Lower leg skin (tissue), 4 donors: ENCODE results near the gene LNP1. TPM values are rescaled to one million over a fixed set of nuclear protein-coding genes. Genes with fewer than 3 reads are reported as not detected.

Experiments used
- DNase-seq, 2 donors: peaks; one replicate each; pipeline ENCODE4 v3.0.0-alpha.2; 2019; ENCODE audit warnings: low spot score in 2 of 2
- H3K4me3 ChIP-seq: fragments of 200-600 bp; sonication (generic); 2 replicates; pipeline ENCODE4 v1.5.1; 2017; ENCODE audit warnings: mild to moderate bottlenecking, low read depth; ENCODE audit not compliant: poor library complexity, severe bottlenecking
- POLR2A ChIP-seq, 2 donors: fragments of 450-650 bp; IDR thresholded peaks; one replicate each; pipeline ENCODE4 v1.6.1; 2016 to 2017; ENCODE audit warnings: antibody characterized with exemption in 2 of 2, mild to moderate bottlenecking in 1 of 2, moderate library complexity in 1 of 2
- WGBS, 2 donors: methylation state at CpG; one replicate each; pipeline ENCODE4 v1.1.5; 2018; 5-methylcytosine and 5-hydroxymethylcytosine counted together
- intact Hi-C: fragments of 100-400 bp; cut with DNase I; formaldehyde crosslinking; loops from one replicate; pipeline ENCODE4 v1.15.0; 2023; ENCODE audit warnings: low total_unique reads
- total RNA-seq, 4 donors: library from RNA; depleted of rRNA; stranded (reverse); fragments of >200 nt; gene quantifications; one replicate each; pipeline ENCODE4 v1.1.0, GENCODE V29; 2016
- TF ChIP-seq, protein P1 (sequence below), 3 donors: fragments of 450-650 bp; IDR thresholded peaks; one replicate each; pipeline ENCODE4 v1.5.1; 2016; ENCODE audit warnings: antibody characterized with exemption in 3 of 3, mild to moderate bottlenecking in 3 of 3, moderate library complexity in 2 of 3

LNP1 gene
- total RNA-seq, 4 donors from 2014 or later: 0.19 to 1.7 (median 0.85) TPM

DNA sequence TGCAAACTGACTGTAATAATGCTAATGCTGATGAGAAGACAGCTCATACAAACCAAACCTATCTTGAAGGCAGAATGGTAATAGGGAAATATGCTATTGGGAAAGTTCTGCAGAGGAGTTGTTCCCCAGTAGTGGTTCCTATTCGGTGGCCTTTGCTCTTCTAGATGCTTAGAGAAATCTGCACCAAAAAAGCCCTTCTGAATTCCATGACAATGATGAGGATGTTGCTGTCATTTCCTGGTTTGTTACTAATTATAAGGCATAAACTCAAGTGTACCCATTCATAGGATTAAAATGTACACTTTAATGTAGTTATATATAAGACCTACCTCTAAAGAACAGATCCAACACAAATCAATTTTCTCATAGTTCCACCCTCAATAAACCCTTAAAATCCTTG is 30.6 kb upstream of the LNP1 start:
- DNase-seq: no peak
- H3K4me3 ChIP-seq: no peak overlapping the region
- intact Hi-C loops: no loop called here
- 75 to 88% methylated on average over 1 of the region's 1 CpG for WGBS, 2 donors
- no peak for TF ChIP-seq POLR2A (IDR thresholded peaks at IDR 0.05)
- TF ChIP-seq, protein P1, sequence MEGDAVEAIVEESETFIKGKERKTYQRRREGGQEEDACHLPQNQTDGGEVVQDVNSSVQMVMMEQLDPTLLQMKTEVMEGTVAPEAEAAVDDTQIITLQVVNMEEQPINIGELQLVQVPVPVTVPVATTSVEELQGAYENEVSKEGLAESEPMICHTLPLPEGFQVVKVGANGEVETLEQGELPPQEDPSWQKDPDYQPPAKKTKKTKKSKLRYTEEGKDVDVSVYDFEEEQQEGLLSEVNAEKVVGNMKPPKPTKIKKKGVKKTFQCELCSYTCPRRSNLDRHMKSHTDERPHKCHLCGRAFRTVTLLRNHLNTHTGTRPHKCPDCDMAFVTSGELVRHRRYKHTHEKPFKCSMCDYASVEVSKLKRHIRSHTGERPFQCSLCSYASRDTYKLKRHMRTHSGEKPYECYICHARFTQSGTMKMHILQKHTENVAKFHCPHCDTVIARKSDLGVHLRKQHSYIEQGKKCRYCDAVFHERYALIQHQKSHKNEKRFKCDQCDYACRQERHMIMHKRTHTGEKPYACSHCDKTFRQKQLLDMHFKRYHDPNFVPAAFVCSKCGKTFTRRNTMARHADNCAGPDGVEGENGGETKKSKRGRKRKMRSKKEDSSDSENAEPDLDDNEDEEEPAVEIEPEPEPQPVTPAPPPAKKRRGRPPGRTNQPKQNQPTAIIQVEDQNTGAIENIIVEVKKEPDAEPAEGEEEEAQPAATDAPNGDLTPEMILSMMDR (IDR thresholded peaks at IDR 0.05): no peak

DNA sequence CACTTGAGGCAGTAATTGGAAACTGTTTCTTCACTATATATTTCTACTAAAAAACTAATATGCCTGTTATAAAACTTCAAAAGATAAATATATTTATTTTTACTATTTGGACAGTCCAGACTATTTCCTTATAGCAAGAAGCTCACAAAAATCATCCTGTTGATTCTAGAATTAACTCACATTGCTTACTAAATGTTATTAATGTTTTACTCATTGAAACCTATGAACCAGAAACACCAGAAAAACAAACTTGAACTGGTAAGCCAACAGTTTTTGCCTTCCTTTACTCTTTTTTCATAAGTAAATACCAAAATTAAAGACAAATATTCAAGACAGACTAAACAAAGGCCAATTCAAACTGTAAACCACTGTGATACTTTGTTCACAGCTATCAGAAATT is 26.8 kb upstream of the LNP1 start:
- no peak overlapping the region for H3K4me3 ChIP-seq
- no peak for DNase-seq
- no peak for TF ChIP-seq POLR2A (IDR thresholded peaks at IDR 0.05)
- TF ChIP-seq, protein P1 (IDR thresholded peaks at IDR 0.05): no peak
- intact Hi-C loops: no loop called here

DNA sequence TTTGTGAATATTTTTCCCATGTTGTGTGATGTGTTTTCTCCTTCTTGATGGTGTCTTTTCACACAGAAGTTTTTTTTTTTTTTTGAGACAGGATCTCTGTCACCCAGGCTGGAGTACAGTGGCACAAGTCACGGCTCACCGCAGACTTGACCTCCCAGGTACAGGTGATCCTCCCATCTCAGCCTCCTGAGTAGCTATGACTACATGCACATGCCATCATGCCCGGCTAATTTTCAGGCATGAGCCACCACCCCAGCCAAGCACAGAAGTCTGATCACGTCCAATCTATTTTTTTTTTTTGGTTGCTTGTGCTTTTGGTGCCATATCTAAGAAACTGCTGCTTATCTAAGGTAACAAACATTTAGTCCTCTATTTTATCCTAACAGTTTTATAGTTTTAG is 25.0 kb upstream of the LNP1 start:
- WGBS, 2 donors: 93 to 97% methylated on average over 4 of the region's 4 CpGs
- no peak for DNase-seq
- H3K4me3 ChIP-seq: no peak overlapping the region
- intact Hi-C loops: no loop called here
- TF ChIP-seq POLR2A (IDR thresholded peaks at IDR 0.05): no peak
- TF ChIP-seq, protein P1 (IDR thresholded peaks at IDR 0.05): no peak

DNA sequence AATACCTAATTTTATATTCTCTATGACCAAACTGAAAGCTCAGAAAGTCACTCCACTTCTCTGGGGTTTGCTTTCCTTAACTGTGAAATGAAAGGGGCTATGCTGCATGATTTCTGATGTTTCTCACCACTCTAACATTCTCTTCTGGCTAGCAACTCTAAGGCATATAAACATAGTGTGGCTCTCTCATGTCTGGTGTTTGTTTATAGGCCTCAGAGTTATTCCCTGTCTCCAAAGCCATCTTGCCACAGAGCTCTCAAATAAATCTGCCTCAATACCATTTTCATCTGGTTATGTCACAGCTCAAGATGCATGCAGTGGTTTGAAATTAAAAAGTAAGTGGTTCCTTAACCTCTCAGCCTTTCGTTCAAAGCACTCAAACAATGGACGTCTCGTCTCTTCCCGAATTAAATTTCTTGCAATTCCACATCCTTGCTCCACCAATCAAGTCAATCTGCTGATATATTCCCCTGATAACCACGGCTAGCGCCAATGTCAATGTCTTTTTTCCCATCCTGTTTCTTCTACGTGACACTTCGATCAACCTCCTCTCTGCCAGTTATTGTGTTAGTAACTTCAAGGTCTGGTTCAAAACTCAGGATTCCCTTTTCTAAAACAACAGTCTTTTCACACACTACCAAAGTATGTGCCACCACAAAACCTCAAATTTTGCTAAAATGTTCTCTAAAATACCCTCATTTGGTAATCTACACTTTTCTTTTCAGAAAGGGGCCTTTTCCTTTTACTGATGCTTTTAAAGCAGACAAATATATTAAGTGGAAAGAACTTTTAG is 16.4 kb upstream of the LNP1 start:
- DNase-seq: no peak
- intact Hi-C loops: no loop called here
- 83 to 97% methylated on average over 8 of the region's 8 CpGs for WGBS, 2 donors
- no peak overlapping the region for H3K4me3 ChIP-seq
- TF ChIP-seq, protein P1 (IDR thresholded peaks at IDR 0.05): no peak
- TF ChIP-seq POLR2A (IDR thresholded peaks at IDR 0.05): no peak

DNA sequence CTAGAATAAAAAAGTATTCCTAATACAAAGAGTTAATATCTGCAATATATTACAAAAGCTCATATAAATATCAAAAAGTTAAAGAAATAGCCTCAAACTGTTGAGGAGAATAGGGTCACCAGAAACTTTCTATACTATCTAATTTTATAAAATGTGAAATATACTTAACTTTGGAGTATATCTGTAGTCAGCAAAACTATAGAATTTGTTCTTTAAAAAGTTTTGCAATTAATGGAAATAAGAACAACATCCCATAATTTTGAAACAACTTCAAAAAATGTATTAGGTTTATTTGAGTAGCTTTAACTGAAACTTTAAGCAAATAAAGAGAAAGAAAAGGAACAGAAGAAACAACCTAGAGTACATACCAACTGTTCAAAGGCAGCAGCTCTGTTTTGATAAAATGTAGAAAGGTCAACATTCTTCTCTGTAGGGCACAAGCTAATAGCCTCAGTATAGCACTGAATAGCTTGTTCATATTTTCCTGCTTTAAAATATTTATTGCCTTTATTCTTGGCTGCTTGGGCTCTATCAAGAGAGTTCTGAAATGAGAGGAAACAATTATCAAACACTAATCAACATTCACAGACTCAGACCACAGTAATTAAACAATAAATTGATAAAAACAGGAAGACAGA is 14.8 kb upstream of the LNP1 start:
- intact Hi-C loops: no loop called here
- TF ChIP-seq, protein P1 (IDR thresholded peaks at IDR 0.05): no peak
- no peak for TF ChIP-seq POLR2A (IDR thresholded peaks at IDR 0.05)
- DNase-seq: no peak
- no peak overlapping the region for H3K4me3 ChIP-seq
